Ecto neural progenitor cell (in vitro differentiated cells): ENCODE data around the gene CHTF18.

Experiments
- DNase-seq: peaks from one replicate; pipeline ENCODE4 v3.0.0-alpha.2; 2018; ENCODE audit warnings: low spot score

CHTF18 gene

GRCh38 chr16:794091-794822 is 5.8 kb downstream of the CHTF18 start:
- peak; percentile 70 for DNase-seq

- no peak for DNase-seq
Measured at GRCh38 chr16:794853-795466, 6.5 kb downstream of the CHTF18 start.

- no peak for DNase-seq
Measured at GRCh38 chr16:795580-796229, 7.3 kb downstream of the CHTF18 start.

DNA sequence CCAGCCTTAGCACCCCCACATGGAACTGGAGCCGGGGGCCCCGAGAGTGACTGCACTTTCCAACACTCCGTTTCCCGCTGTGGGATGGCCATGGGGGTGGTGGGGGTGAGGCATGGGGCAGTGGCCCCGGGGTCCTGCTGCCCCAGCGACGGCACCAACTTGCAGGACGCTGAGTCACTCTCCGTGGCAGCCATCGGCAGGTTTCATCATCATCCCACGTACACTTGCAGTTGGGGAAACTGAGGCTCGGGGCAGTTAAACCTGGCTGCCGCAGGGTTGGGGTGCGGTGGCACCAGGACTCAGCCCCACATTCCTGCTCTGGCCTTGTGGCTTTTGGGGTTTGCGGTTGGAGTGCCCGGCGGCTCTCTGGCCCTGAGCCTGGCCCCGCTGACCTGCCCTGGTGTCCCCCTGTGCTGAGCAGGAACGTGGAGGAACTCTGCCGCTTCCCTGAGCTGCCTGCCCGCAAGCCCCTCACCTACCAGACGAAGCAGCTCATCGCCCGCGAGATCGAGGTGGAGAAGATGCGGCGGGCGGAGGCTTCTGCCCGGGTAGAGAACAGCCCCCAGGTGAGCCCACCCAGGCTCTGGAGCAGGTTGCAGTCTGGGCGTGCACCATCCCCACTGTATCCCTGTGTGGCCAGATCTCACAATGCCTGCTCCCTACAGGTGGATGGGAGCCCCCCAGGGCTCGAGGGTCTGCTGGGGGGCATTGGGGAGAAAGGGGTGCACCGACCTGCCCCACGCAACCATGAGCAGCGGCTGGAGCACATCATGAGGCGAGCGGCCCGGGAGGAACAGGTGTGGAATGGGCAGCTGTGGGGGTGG is 8.1 kb downstream of the CHTF18 start:
- DNase-seq = no peak

GRCh38 chr16:797120-797420 is 8.7 kb downstream of the CHTF18 start:
- no peak for DNase-seq

- DNase-seq = no peak
Measured at GRCh38 chr16:797686-798085, 9.3 kb downstream of the CHTF18 start.

DNA sequence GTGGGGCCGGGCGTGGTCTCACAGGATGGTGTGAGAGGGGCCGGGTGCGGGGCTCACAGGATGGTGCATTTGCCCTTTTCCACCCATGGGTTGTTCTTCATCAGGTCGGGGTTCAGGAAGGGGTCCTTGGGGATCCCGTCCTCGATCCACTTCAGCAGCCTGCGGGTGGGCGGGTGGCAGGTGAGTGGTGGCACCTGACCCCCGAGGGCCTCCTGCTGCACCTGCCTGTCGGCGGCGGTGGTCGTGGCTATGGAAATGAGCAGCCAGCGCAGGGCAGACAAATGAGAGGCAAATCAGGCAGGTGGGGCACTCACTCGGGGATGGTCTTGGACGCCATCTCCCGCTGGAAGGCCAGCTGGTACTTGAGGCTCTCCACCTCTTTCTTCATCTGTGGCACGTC is 10.2 kb downstream of the CHTF18 start:
- no peak for DNase-seq

- DNase-seq = no peak
Measured at GRCh38 chr16:799111-799947, 10.9 kb downstream of the CHTF18 start.

DNA sequence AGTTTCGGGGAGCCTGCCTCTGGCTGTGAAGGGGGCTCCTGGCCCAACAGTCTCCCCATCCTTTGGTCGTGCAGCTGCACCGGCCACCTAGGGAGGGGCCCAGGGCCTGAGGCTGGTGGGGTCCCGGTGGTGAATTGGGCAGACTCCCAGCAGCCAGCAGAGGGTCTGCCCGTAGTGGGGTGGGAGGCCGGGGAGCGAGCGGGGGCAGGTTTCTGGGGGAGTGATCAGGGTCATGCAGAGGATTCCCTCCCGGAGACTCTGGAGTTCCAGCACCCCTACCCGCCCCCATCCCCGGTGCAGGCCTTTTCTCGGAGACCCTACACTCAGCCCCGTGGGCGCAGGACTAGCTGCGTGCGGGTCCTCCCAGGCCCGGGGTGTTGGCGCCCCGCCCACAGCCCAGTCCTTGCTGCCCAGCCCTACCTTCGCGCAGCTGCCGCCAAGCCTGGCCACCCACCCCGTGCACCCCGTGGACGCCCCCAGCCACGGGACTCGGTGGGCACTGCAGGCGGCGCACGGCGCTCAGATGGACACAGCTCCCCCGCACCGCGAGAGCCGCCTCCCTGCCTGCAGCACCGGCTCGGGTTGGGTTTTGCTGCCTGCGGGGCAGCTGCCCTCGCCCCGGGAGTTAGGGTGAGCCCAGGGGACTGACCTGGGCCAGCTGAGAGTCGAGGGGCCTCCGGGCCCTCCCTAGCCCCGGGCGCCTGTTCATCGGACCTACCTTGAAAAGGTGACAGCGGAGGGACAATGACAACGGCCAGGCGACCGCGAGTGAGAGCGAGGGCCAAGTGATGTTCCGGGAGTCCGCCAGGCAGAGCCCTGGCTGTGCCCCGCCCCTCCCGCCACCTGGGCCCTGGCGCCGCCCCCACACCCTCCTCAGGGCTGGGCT is 11.8 kb downstream of the CHTF18 start, which contains the start of gene GNG13:
TSS of gene GNG13 (minus strand) at position 787 of the 886 bp plus-strand sequence. CDS start 1,657 bp downstream, outside the sequence.
- DNase-seq = peak; percentile 79

DNA sequence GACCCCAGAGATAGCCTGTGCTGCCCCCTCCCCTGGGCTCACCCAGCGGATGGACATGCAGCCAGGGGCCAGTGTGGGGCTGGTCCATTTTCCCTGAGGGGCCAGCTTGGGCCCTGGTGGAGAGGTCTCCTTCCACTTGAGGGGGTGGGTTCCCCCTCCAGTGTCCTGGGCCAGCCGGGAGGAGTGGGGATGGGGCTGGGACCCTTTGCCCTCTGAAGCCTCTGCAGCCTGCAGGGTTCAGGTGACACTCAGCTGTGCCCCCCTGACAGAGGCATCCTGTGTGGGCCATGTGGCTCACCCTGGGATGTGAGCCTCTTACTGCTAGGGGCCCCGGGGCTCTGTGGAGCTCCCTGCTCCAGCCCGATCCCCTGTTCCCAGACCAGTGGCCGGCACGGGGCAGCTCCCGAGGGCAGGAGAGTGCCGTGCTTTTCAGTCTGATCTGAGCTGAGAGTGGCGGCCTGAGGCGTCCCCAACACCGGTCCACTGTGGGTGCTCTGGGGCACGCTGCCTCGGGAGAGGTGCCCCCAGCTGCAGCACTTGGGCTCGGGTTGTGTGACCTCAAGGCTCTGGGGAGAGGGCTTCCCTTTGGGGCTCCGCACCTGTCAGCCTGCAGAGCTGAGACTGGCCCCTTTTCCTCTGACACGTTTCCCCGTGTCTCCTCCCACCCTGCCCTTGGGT is 12.6 kb downstream of the CHTF18 start:
- no peak for DNase-seq

DNA sequence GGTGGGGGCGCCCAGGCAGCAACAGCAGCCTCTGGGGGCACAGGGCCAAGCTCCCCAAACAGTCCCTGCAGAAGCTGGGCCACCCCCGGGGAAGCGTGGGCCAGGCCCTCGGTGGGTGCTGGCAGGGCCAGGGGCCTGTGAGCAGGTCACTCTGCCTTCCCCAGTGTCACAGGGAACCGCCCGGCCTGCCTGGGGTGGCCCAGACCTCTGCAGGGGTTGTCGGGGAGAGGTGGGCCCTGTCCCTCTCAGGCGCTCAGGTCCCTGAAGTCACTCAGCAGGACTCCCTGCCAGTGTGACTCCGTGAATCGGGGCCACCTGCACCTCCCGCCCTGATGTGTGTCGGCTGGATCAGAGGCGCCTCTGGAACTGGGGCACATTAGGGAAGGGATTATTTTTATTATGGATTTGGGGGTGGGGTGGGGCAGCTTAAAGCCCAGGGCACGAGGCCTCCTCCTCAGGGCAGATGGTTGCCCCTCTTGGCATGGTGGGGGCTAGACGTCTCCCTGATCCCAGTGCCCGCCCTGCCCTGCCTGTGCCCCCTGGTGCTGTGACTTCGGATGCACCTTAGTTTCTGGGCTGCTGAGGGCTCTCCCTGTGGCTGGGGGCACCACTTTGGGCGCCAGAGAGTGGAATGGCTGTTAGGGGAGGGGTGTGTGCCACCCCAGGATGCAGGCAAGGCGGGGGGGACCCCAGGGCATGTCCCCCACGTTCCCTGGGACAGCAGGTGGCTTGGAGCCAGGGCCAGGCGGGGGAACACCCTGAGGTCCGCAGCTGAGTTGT is 13.4 kb downstream of the CHTF18 start:
- no peak for DNase-seq

DNA sequence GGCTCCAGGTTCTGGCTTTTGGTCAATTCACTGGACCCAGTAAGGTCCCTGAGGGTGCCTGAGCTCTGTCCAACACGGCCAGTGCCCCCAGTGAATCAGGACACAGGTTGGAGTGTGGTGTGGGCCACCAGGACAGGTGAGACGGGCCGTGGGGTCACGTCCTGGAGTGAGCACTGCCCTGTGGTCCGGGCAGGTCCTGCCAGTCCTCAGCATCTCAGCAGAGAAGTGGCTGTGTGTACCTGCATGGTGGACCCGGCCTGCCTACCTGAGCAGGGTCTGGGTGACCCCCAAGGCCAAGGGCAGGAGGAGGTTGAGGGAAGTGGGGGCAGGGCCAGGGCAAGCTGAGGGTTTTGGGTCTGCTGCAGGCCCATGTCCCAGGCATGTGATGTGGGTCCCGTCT is 14.0 kb downstream of the CHTF18 start:
- no peak for DNase-seq

DNA sequence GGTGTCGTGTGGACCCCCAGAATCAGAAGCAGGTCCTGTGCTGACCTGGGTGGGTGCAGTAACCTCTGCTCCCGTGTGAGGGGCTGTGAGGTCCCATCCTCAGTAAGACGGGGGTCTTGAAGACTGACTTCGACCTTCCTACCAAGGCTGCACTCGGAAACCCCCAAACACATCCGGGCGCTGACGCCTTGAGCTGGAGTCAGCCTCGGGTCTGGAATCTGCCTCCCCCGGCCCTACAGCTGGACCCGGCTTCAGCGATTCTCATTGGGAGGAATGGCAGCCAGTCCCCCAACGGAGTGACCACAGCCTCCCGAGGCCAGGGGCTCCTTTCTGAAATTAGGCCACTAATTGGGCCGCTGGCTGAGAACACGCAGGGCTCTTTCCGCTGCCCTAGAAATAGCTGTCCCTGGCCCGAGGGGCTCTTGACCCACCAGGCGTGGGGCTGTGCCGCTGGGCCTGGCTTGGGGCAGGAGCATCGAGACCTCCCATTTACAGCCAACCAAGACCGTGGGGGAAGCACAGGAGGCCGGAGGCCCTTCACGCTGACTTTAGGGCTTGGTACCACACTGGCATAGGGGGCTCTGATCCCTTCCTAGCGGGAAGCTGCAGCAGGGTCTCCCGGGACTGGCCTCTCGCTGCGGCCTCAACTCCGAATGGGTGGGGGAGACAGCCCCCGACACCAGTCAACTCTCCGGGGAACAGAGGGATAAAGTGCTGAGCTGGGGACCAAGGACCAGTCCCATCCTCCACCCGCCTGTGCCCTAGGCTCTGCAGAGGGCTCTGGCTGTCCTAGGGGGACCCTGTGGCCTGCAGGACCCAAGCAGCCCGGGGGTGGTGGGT is 14.7 kb downstream of the CHTF18 start:
- no peak for DNase-seq

- no peak for DNase-seq
Measured at GRCh38 chr16:803754-804080, 15.3 kb downstream of the CHTF18 start.

- no peak for DNase-seq
Measured at GRCh38 chr16:804193-805048, 16.0 kb downstream of the CHTF18 start.

GRCh38 chr16:805474-805873 is 17.1 kb downstream of the CHTF18 start:
- no peak for DNase-seq

DNA sequence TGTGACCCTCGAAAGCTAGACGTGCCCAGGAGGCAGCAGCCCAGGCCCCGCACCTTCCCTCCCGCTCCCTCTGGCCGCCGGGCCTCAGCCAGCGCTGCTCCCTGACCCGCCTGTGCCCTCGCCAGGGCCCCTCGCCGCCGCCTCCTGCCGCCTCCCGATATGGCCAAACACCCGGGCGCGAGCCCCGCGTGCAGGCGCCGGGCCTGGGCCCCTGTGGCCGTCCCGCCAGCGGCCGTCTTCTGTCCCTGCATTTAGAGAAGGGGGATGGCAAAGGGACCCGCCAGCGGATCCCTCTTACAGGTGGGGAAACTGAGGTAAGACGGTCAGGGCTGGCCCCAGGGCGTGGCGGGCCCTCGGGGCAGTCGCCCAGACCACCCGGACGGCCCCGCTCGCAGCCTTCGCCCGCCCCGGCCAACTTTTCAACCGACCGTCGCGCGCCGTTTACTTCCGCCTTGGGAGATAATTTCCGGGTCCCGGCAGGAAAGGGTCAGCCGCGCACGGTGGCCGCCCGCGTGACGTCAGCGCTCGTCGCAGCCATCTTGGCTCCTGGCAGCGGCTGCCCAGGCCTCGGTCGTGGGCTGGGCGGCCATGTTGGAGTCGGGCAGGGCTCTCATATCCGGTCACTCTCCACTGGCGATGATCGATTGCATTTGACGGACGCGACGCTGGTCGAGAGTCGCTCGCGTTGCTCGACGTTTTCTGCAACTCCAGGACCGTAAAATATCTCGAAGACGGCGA is 19.1 kb downstream of the CHTF18 start:
- DNase-seq = peak; percentile 96
